Spleen (tissue), 7 donors: ENCODE measurements around the gene NKAIN2.
"Not testable (repeated sequence)": the region's sequence is repeated elsewhere in the genome, so short reads cannot be mapped to it uniquely, and the experiment has no call there.

ENCODE experiments used
- CTCF ChIP-seq, 11 experiments: fragments of 200-600 bp in 7 of 11; fragments of 450-650 bp in 4 of 11; sonication (generic) in 4 of 11; IDR thresholded peaks in 8 of 11; conservative IDR thresholded peaks in 3 of 11; 1 replicate in 7 of 11; 2 replicates in 4 of 11; pipeline versions ENCODE4 v1.4.0 to v1.8.0; 2016 to 2021; ENCODE audit warnings: antibody characterized with exemption in 11 of 11, inconsistent platforms in 4 of 11, mild to moderate bottlenecking in 1 of 11
- POLR2A ChIP-seq, 3 donors: fragments of 450-650 bp; IDR thresholded peaks; one replicate each; pipeline ENCODE4 v1.5.1; 2017; ENCODE audit warnings: antibody characterized with exemption in 3 of 3, mild to moderate bottlenecking in 1 of 3
- donor health status: DM: no; HTN: no; CAD: no; lungs with moderate emphysema.
- donor health status: DM: no; HTN: no; CAD: no.
- donor health status: DM: no; HTN: no; CAD: no.

- TF ChIP-seq CTCF (IDR thresholded peaks at IDR 0.05 in 8 of 11, conservative IDR thresholded peaks at IDR 0.05 in 3 of 11); POLR2A (IDR thresholded peaks at IDR 0.05): not testable (repeated sequence)
These were observed 218.4 kb downstream of the NKAIN2 start for GRCh38 chr6:124022051-124022450.
